Measurements from ENCODE around the gene PYGO2. TPM values are rescaled to one million over a fixed set of nuclear protein-coding genes. Genes with fewer than 3 reads are reported as not detected.
A peak's percentile ranks its signal among the peaks of the same experiment; 100 is the strongest.

The PYGO2 gene
- total RNA-seq, 3 donors from 2014 or later = 22.8 to 34.3 (median 25.8) TPM

DNA sequence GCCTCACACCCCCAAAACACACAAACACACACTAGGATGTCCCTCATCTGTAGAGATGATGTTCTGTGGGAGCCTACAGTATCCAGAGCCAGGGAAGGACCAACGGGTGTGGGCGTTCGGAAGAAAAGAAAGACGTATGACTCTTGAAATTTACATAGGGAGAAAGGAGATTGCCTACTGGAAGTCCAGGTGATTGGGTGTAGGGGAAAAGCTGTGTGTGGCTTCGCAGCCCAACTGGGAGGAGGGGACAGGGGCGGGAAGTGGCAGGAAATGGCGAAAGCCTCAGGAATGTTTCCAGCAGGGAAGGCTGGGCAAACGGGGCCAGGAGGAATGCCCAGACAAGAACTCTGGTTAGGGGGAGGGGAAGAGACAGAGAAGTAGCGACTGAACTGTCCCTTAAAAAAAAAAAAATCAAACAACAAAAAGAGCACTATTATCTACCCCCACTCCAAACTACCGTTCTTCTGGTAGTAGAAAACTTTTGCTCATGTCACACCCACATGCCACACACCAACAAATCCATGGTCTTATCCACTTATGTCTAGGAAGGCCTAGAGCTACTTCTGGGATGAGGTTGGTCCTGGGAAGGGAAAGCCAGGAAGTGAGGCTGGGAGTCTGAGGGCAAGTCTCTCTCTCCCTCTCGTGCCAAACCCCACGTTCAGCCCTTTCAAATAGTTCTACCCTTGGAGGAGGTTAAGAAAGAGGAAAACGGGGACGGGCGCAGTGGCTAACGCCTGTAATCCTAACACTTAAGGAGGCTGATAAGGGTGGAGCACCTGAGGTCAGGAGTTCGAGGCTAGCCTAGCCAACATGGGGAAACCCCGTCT lies 11.1 kb upstream of the PYGO2 start:
- ATAC-seq = peak; percentile 11
- TF ChIP-seq CTCF (IDR thresholded peaks at IDR 0.05) = no peak
- H3K4me1 ChIP-seq (ENCODE audit: low read depth) = peaks cover 44% of the 10 kb centered on the region

DNA sequence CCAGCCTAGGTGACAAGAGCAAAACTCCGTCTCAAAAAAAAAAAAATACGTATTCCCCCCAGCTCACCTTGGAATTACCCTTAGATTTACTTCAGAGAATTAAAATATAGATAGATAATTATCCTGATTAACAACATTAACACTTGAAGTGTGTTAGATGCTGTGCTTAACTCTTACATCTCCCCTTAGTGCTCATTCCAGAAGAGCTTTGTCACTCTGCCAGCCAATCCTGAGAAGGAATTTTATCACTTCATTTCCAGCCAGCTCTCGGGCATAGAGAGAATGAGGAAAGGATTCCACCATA lies 10.6 kb upstream of the PYGO2 start:
- no peak for ATAC-seq
- H3K4me1 ChIP-seq (ENCODE audit: low read depth) = peaks cover 44% of the 10 kb centered on the region
- H3K36me3 ChIP-seq (ENCODE audit: low read depth) = no peaks in the 10 kb centered on the region
- no peaks in the 10 kb centered on the region for H3K9me3 ChIP-seq
- no peak overlapping the region for H3K4me3 ChIP-seq
- no peak for TF ChIP-seq CTCF (IDR thresholded peaks at IDR 0.05)
- DNase-seq = no peak
- intact Hi-C loops (cut with DNase I, micrococcal nuclease) = no loop called here

More for the DNA sequence above, 11.1 kb upstream of the PYGO2 start:
- peak; percentile 60 to 78 (median 66) for DNase-seq
- Histone ChIP-seq H3K36me3 (ENCODE audit: low read depth) (no peaks in the 10 kb centered on the region), H3K4me3 (no peak overlapping the region), H3K9me3 (no peaks in the 10 kb centered on the region)
- intact Hi-C loops (cut with DNase I, micrococcal nuclease) = no loop called here

- DNase-seq (peak in 1 of 3 donors; percentile 42), ATAC-seq (no peak)
- TF ChIP-seq CTCF (IDR thresholded peaks at IDR 0.05) = no peak
- H3K36me3 ChIP-seq (ENCODE audit: low read depth) = no peaks in the 10 kb centered on the region
- H3K9me3 ChIP-seq = no peaks in the 10 kb centered on the region
- H3K4me1 ChIP-seq (ENCODE audit: low read depth) = peaks cover 41% of the 10 kb centered on the region
- no peak overlapping the region for H3K4me3 ChIP-seq
- intact Hi-C loops (cut with DNase I, micrococcal nuclease) = no loop called here
Measured at GRCh38 chr1:154971341-154971998, 9.9 kb upstream of the PYGO2 start.

- no peaks in the 10 kb centered on the region for H3K36me3 ChIP-seq (ENCODE audit: low read depth)
- H3K9me3 ChIP-seq = no peaks in the 10 kb centered on the region
- DNase-seq = peak; percentile 78 to 91 (median 84)
- peaks cover 35% of the 10 kb centered on the region for H3K4me1 ChIP-seq (ENCODE audit: low read depth)
- TF ChIP-seq CTCF (IDR thresholded peaks at IDR 0.05) = no peak
- H3K4me3 ChIP-seq = no peak within 1 kb of the TSS
- intact Hi-C loops (cut with DNase I, micrococcal nuclease) = no loop called here
- ATAC-seq = peak; percentile 4
Measured at GRCh38 chr1:154970631-154971340, 9.2 kb upstream of the PYGO2 start, which contains the start of gene SHC1. Gene SHC1 (minus strand): TSS chr1:154970747. CDS start chr1:154970526, 221 bp downstream.

DNA sequence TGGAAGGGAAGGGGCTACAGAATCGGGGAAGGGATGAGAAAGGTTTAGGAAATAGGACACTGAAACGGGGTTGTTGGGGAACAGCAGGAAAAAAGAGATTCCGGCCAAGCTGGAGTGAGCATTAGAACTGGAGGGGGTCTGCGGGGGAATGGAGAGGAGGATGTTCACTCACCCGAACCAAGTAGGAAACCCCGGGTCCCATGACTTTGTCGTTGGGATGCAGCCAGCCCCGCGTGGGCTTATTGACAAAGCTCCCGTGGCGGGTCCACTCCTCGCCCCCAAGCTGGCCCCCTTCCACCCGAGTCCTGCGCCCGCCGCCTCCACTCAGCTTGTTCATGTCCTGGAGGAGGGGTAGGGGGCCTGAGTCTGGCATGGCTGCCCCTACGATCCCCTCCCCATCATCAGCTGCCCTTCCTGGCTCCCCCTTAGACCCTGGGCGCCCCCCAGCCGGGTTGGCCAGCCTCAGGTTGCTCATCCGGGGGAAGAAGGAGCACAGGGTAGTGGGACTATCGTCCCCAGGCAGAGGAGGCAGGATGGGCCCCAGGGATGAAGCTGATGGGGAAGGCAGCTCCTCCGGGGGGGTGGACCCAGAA lies 8.4 kb upstream of the PYGO2 start:
- intact Hi-C loops (cut with DNase I, micrococcal nuclease) = loop anchor here in 1 of 2 donors (10.0 kb wide), 1 partner anchor 45 kb away; no protein-coding TSS in a partner anchor
- no peak for TF ChIP-seq CTCF (IDR thresholded peaks at IDR 0.05)
- Histone ChIP-seq H3K9me3 (no peaks in the 10 kb centered on the region), H3K4me1 (ENCODE audit: low read depth) (peaks cover 35% of the 10 kb centered on the region), H3K4me3 (no peak overlapping the region), H3K36me3 (ENCODE audit: low read depth) (no peaks in the 10 kb centered on the region)
- no peak for ATAC-seq
- DNase-seq = peak in 2 of 3 donors; percentile 45 to 63
